GM12878 (cell line): ENCODE results near the gene HIVEP3.

ENCODE experiments used
- CTCF ChIP-seq, 3 experiments: IDR thresholded peaks in 2 of 3; conservative IDR thresholded peaks in 1 of 3; 2 replicates each; pipeline ENCODE4 v1.5.1; 2011; ENCODE audit warnings: low read depth in 3 of 3, low read length in 3 of 3, mild to moderate bottlenecking in 3 of 3, control low read depth in 2 of 3, moderate library complexity in 2 of 3, inconsistent platforms in 1 of 3, mixed read lengths in 1 of 3; ENCODE audit not compliant: control insufficient read depth in 2 of 3, insufficient read depth in 1 of 3; ENCODE audit errors: extremely low read depth in 1 of 3
- RCOR1 ChIP-seq: conservative IDR thresholded peaks from 2 replicates; pipeline ENCODE4 v1.6.1; 2012; ENCODE audit warnings: low read depth, low read length, improper control_type of control experiment
- SMC3 ChIP-seq: IDR thresholded peaks from 2 replicates; pipeline ENCODE4 v1.6.1; 2011; ENCODE audit warnings: low read length, improper control_type of control experiment, borderline replicate concordance
- TF ChIP-seq, protein P1 (sequence below): fragments of 450-650 bp; IDR thresholded peaks from 2 replicates; pipeline ENCODE4 v1.6.1; 2018; ENCODE audit warnings: mild to moderate bottlenecking, low read depth, moderate library complexity; ENCODE audit not compliant: partially characterized antibody
- TF ChIP-seq, protein P2 (sequence below): IDR thresholded peaks from 2 replicates; pipeline ENCODE4 v1.6.1; 2012; ENCODE audit warnings: low read depth, low read length, improper control_type of control experiment

DNA sequence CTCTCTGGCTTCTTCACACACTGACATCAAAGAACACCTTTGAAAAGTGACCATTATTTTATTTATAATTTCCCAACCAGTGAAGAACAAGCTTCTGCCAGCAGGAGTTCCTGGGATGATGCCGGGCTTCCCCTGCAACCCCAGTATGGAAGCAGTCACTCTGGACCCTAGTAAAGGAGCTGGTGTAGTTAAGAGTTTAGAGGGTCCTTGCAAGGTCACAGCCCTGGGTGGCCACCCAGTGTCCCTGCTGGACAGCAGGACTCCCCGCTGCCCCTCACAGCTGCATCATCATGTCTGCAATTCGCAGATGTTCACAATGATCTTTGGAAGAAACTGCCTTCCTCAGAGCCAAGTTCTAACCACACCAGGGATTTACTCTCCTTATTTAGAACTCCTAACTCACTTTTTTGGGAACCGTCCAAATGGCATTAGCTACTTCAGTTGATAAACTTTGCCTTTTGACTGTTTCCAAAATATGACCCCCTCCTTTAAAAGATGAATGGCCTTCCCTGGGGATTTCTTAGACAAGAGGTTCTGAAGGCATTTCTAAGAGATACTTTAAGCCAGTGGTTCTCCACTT, 90.6 kb downstream of the HIVEP3 start:
- TF ChIP-seq, protein P1, sequence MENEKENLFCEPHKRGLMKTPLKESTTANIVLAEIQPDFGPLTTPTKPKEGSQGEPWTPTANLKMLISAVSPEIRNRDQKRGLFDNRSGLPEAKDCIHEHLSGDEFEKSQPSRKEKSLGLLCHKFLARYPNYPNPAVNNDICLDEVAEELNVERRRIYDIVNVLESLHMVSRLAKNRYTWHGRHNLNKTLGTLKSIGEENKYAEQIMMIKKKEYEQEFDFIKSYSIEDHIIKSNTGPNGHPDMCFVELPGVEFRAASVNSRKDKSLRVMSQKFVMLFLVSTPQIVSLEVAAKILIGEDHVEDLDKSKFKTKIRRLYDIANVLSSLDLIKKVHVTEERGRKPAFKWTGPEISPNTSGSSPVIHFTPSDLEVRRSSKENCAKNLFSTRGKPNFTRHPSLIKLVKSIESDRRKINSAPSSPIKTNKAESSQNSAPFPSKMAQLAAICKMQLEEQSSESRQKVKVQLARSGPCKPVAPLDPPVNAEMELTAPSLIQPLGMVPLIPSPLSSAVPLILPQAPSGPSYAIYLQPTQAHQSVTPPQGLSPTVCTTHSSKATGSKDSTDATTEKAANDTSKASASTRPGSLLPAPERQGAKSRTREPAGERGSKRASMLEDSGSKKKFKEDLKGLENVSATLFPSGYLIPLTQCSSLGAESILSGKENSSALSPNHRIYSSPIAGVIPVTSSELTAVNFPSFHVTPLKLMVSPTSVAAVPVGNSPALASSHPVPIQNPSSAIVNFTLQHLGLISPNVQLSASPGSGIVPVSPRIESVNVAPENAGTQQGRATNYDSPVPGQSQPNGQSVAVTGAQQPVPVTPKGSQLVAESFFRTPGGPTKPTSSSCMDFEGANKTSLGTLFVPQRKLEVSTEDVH = no peak
- TF ChIP-seq CTCF (IDR thresholded peaks at IDR 0.05 in 2 of 3, conservative IDR thresholded peaks at IDR 0.05 in 1 of 3; ENCODE audit: control insufficient read depth in 2 of 3, extremely low read depth in 1 of 3, insufficient read depth in 1 of 3, low read depth in 3 of 3, low read length in 3 of 3) = no peak
- no peak for TF ChIP-seq RCOR1
- TF ChIP-seq SMC3 = no peak
- TF ChIP-seq, protein P2, sequence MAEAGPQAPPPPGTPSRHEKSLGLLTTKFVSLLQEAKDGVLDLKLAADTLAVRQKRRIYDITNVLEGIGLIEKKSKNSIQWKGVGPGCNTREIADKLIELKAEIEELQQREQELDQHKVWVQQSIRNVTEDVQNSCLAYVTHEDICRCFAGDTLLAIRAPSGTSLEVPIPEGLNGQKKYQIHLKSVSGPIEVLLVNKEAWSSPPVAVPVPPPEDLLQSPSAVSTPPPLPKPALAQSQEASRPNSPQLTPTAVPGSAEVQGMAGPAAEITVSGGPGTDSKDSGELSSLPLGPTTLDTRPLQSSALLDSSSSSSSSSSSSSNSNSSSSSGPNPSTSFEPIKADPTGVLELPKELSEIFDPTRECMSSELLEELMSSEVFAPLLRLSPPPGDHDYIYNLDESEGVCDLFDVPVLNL = no peak
